GM23338 (cell line): ENCODE measurements around the gene S100PBP. TPM values are rescaled to one million over a fixed set of nuclear protein-coding genes. Genes with fewer than 3 reads are reported as not detected.
A peak's percentile ranks its signal among the peaks of the same experiment; 100 is the strongest.

Source experiments
- ATAC-seq: fragments of 200-7000 bp; cut with Tn5 transposase; 3 replicates; pipeline ENCODE4 v1.9.1; 2020
- DNase-seq: peaks from one replicate; pipeline ENCODE4 v3.0.0-alpha.2; 2015; ENCODE audit warnings: low spot score
- H2AFZ ChIP-seq: fragments of 200-600 bp; sonication (generic); 2 replicates; pipeline ENCODE4 v1.8.0; 2016; ENCODE audit warnings: antibody characterized with exemption, mild to moderate bottlenecking, moderate library complexity
- H3F3A ChIP-seq: fragments of 200-600 bp; sonication (generic); replicated peaks from 2 replicates; pipeline ENCODE4 v1.8.0; 2017; ENCODE audit warnings: antibody characterized with exemption, mixed run types, low read depth
- H3K27ac ChIP-seq: fragments of 200-600 bp; sonication (generic); 2 replicates; pipeline ENCODE4 v1.6.1; 2016; ENCODE audit warnings: low read depth
- H3K27me3 ChIP-seq: fragments of 200-600 bp; sonication (generic); 2 replicates; pipeline ENCODE4 v1.8.0; 2016; ENCODE audit warnings: mild to moderate bottlenecking, mixed run types, moderate library complexity; ENCODE audit not compliant: insufficient read depth
- H3K36me3 ChIP-seq: fragments of 200-600 bp; sonication (generic); 2 replicates; pipeline ENCODE4 v1.8.0; 2016; ENCODE audit warnings: mild to moderate bottlenecking; ENCODE audit not compliant: insufficient read depth
- H3K4me1 ChIP-seq: fragments of 200-600 bp; sonication (generic); 2 replicates; pipeline ENCODE4 v1.8.0; 2016; ENCODE audit warnings: mild to moderate bottlenecking, moderate library complexity; ENCODE audit not compliant: insufficient read depth
- H3K4me2 ChIP-seq: fragments of 200-600 bp; sonication (generic); 2 replicates; pipeline ENCODE4 v1.7.1; 2017; ENCODE audit warnings: mixed run types
- H3K4me3 ChIP-seq: fragments of 200-600 bp; sonication (generic); 2 replicates; pipeline ENCODE4 v1.6.1; 2016; ENCODE audit warnings: mixed run types
- H3K79me2 ChIP-seq: fragments of 200-600 bp; sonication (generic); replicated peaks from 2 replicates; pipeline ENCODE4 v1.8.0; 2017; ENCODE audit warnings: mild to moderate bottlenecking; ENCODE audit not compliant: insufficient read depth
- H3K9me2 ChIP-seq: fragments of 200-600 bp; sonication (generic); 2 replicates; pipeline ENCODE4 v1.8.0; 2017; ENCODE audit not compliant: insufficient read depth
- H4K20me1 ChIP-seq: fragments of 200-600 bp; sonication (generic); replicated peaks from 2 replicates; pipeline ENCODE4 v1.8.0; 2017; ENCODE audit warnings: mild to moderate bottlenecking; ENCODE audit not compliant: insufficient read depth
- H3K27ac Mint-ChIP-seq: 2 replicates; pipeline ENCODE4 v1.8.0; 2020; ENCODE audit warnings: inconsistent platforms, mild to moderate bottlenecking, moderate library complexity, mixed read lengths
- H3K27me3 Mint-ChIP-seq: 3 replicates; pipeline ENCODE4 v1.8.0; 2022; ENCODE audit warnings: low read depth, mild to moderate bottlenecking, moderate library complexity, mixed read lengths, inconsistent platforms; ENCODE audit not compliant: insufficient read depth, poor library complexity
- H3K36me3 Mint-ChIP-seq: 3 replicates; pipeline ENCODE4 v1.8.0; 2021; ENCODE audit warnings: low read depth, mild to moderate bottlenecking, inconsistent platforms, moderate library complexity, mixed read lengths
- H3K4me1 Mint-ChIP-seq: 3 replicates; pipeline ENCODE4 v1.8.0; 2020; ENCODE audit warnings: mild to moderate bottlenecking, inconsistent platforms, mixed read lengths
- H3K4me3 Mint-ChIP-seq: 3 replicates; pipeline ENCODE4 v1.8.0; 2021; ENCODE audit warnings: moderate library complexity, mild to moderate bottlenecking, inconsistent platforms, mixed read lengths
- H3K9me3 Mint-ChIP-seq: 3 replicates; pipeline ENCODE4 v1.8.0; 2020; ENCODE audit warnings: moderate library complexity, mild to moderate bottlenecking, inconsistent platforms, mixed read lengths
- CREB1 ChIP-seq: fragments of 250-450 bp; sonication (Bioruptor Pico); IDR thresholded peaks from 2 replicates; pipeline ENCODE4 v1.5.0; 2020; ENCODE audit warnings: low read depth, mild to moderate bottlenecking, moderate library complexity
- CTCF ChIP-seq, 2 experiments: fragments of 200-600 bp in 1 of 2; sonication (generic) in 1 of 2; conservative IDR thresholded peaks; 2 replicates each; pipeline versions ENCODE4 v1.5.1 to v1.6.1; 2016 to 2017; ENCODE audit warnings: antibody characterized with exemption in 2 of 2, low read depth in 2 of 2, mild to moderate bottlenecking in 2 of 2, moderate library complexity in 1 of 2
- ETS1 ChIP-seq: IDR thresholded peaks from 2 replicates; pipeline ENCODE4 v1.6.1; 2016; ENCODE audit warnings: antibody characterized with exemption
- EZH2phosphoT487 ChIP-seq: fragments of 200-600 bp; sonication (generic); IDR thresholded peaks from one replicate; pipeline ENCODE4 v1.8.1; 2018; ENCODE audit warnings: antibody characterized with exemption; ENCODE audit not compliant: unreplicated experiment
- NANOG ChIP-seq: IDR thresholded peaks from 2 replicates; pipeline ENCODE4 v1.6.1; 2016; ENCODE audit warnings: antibody characterized with exemption, borderline replicate concordance
- POLR2AphosphoS5 ChIP-seq: IDR thresholded peaks from 2 replicates; pipeline ENCODE4 v1.6.1; 2016; ENCODE audit warnings: antibody characterized with exemption, low read depth
- REST ChIP-seq: IDR thresholded peaks from one replicate; pipeline ENCODE4 v1.6.1; 2018; ENCODE audit warnings: antibody characterized with exemption; ENCODE audit not compliant: unreplicated experiment
- STAT1 ChIP-seq: IDR thresholded peaks from one replicate; pipeline ENCODE4 v1.6.1; 2016; ENCODE audit warnings: antibody characterized with exemption; ENCODE audit not compliant: unreplicated experiment
- ZNF114 ChIP-seq: fragments of 250-450 bp; sonication (Bioruptor Pico); IDR thresholded peaks from 2 replicates; pipeline ENCODE4 v1.5.0; 2020; ENCODE audit warnings: mild to moderate bottlenecking, moderate library complexity
- ZNF331 ChIP-seq: fragments of 250-450 bp; sonication (Bioruptor Pico); IDR thresholded peaks from 2 replicates; pipeline ENCODE4 v1.5.0; 2020; ENCODE audit warnings: low read depth, mild to moderate bottlenecking, moderate library complexity
- polyA plus RNA-seq: library from polyadenylated mRNA; unstranded; fragments of >200 nt; fragmentation: Nextera tagmentation; extraction: Ambion mirVana; gene quantifications from 2 replicates; pipeline ENCODE4 v1.2.1, GENCODE V29; 2016
- total RNA-seq: library from RNA; depleted of rRNA; stranded (reverse); fragments of >200 nt; shearing (Covaris generic); gene quantifications from 2 replicates; pipeline ENCODE4 v1.2.3, GENCODE V29; 2014

Gene S100PBP
- total and polyA plus RNA-seq, 2 experiments from 2014 or later = 30.6 to 65.2 TPM

GRCh38 chr1:32877211-32878110, 60.0 kb downstream of the S100PBP start (continued):
- TF ChIP-seq CREB1 (CRISPR knock-in tag) (no peak), POLR2AphosphoS5 (no peak), ZNF331 (CRISPR knock-in tag) (no peak), ZNF114 (CRISPR knock-in tag) (no peak), REST (no peak), ETS1 (no peak), CTCF (conservative IDR thresholded peaks at IDR 0.05; ENCODE audit: low read depth in 2 of 2) (no peak), STAT1 (no peak)

- Mint-ChIP-seq H3K36me3 (no peaks in the 10 kb centered on the region), H3K27ac (no peak overlapping the region), H3K4me3 (no peak overlapping the region), H3K9me3 (no peaks in the 10 kb centered on the region), H3K27me3 (peaks cover 5% of the 10 kb centered on the region), H3K4me1 (peaks cover 38% of the 10 kb centered on the region)
- Histone ChIP-seq H3K4me2 (no peak overlapping the region), H3K9me2 (no peaks in the 10 kb centered on the region), H3K27me3 (no peaks in the 10 kb centered on the region), H3K4me3 (no peak overlapping the region), H3F3A (no peaks in the 10 kb centered on the region), H3K36me3 (no peaks in the 10 kb centered on the region), H3K4me1 (peaks cover 19% of the 10 kb centered on the region), H4K20me1 (no peaks in the 10 kb centered on the region), H2AFZ (no peak overlapping the region), H3K79me2 (no peaks in the 10 kb centered on the region), H3K27ac (no peak overlapping the region)
- DNase-seq (no peak), ATAC-seq (peak; percentile 46)
- TF ChIP-seq CTCF (conservative IDR thresholded peaks at IDR 0.05; ENCODE audit: low read depth in 2 of 2) (no peak), NANOG (no peak), CREB1 (CRISPR knock-in tag) (no peak), EZH2phosphoT487 (no peak), POLR2AphosphoS5 (no peak)
These were observed 60.7 kb downstream of the S100PBP start for GRCh38 chr1:32878183-32878582.
